HEK293T (cell line): ENCODE measurements around the gene VWA1.
"Not testable (repeated sequence)": the region's sequence is repeated elsewhere in the genome, so short reads cannot be mapped to it uniquely, and the experiment has no call there.

Source experiments
- CTCF ChIA-PET: fragments of 350-600 bp; formaldehyde crosslinking; extraction: SDS; loops from one replicate; lab custom pipeline; 2021; ENCODE audit warnings: antibody characterized with exemption, inconsistent platforms; lab: Yijun Ruan, JAX
- POLR2A ChIA-PET: fragments of 350-600 bp; formaldehyde crosslinking; extraction: SDS; loops from one replicate; lab custom pipeline; 2020; ENCODE audit warnings: antibody characterized with exemption, inconsistent platforms; lab: Yijun Ruan, JAX
- DNase-seq: peaks from one replicate; pipeline ENCODE4 v3.0.0; 2012; ENCODE audit warnings: mixed read lengths; ENCODE audit errors: extremely low spot score
- ARNT ChIP-seq: fragments of 450-650 bp; IDR thresholded peaks from 2 replicates; pipeline ENCODE4 v1.6.1; 2017; ENCODE audit warnings: mild to moderate bottlenecking
- BHLHE40 ChIP-seq: fragments of 450-650 bp; IDR thresholded peaks from 2 replicates; pipeline ENCODE4 v1.6.1; 2016; ENCODE audit warnings: mild to moderate bottlenecking, moderate library complexity, borderline replicate concordance
- CTBP1 ChIP-seq: fragments of 450-650 bp; IDR thresholded peaks from 2 replicates; pipeline ENCODE4 v1.6.1; 2016; ENCODE audit warnings: borderline replicate concordance
- ELF4 ChIP-seq: fragments of 450-650 bp; IDR thresholded peaks from 2 replicates; pipeline ENCODE4 v1.6.1; 2017; ENCODE audit warnings: antibody characterized with exemption
- FOXA1 ChIP-seq: fragments of 450-650 bp; IDR thresholded peaks from 2 replicates; pipeline ENCODE4 v1.6.1; 2016; ENCODE audit warnings: mild to moderate bottlenecking
- FOXK2 ChIP-seq: fragments of 450-650 bp; IDR thresholded peaks from 2 replicates; pipeline ENCODE4 v1.6.1; 2016; ENCODE audit warnings: mild to moderate bottlenecking
- FOXM1 ChIP-seq: fragments of 450-650 bp; IDR thresholded peaks from 2 replicates; pipeline ENCODE4 v1.6.1; 2017; ENCODE audit warnings: mild to moderate bottlenecking, borderline replicate concordance
- HDGF ChIP-seq: fragments of 450-650 bp; IDR thresholded peaks from 2 replicates; pipeline ENCODE4 v1.6.1; 2017; ENCODE audit warnings: antibody characterized with exemption, borderline replicate concordance
- L3MBTL2 ChIP-seq: fragments of 450-650 bp; conservative IDR thresholded peaks from 2 replicates; pipeline ENCODE4 v1.6.1; 2016; ENCODE audit warnings: mild to moderate bottlenecking
- LEF1 ChIP-seq: fragments of 450-650 bp; IDR thresholded peaks from 2 replicates; pipeline ENCODE4 v1.6.1; 2017; ENCODE audit warnings: mild to moderate bottlenecking, borderline replicate concordance
- NFRKB ChIP-seq: fragments of 450-650 bp; IDR thresholded peaks from 2 replicates; pipeline ENCODE4 v1.6.1; 2016; ENCODE audit warnings: mild to moderate bottlenecking, moderate library complexity
- SP1 ChIP-seq: fragments of 450-650 bp; IDR thresholded peaks from 2 replicates; pipeline ENCODE4 v1.6.1; 2017
- SUZ12 ChIP-seq: fragments of 450-650 bp; IDR thresholded peaks from 2 replicates; pipeline ENCODE4 v1.6.1; 2016; ENCODE audit warnings: mild to moderate bottlenecking
- TARDBP ChIP-seq: fragments of 450-650 bp; IDR thresholded peaks from 2 replicates; pipeline ENCODE4 v1.6.1; 2016
- ZNF384 ChIP-seq: fragments of 450-650 bp; IDR thresholded peaks from 2 replicates; pipeline ENCODE4 v1.6.1; 2016
- TF ChIP-seq, protein P1 (sequence below): fragments of 450-650 bp; IDR thresholded peaks from 2 replicates; pipeline ENCODE4 v1.6.1; 2016

Gene VWA1

DNA sequence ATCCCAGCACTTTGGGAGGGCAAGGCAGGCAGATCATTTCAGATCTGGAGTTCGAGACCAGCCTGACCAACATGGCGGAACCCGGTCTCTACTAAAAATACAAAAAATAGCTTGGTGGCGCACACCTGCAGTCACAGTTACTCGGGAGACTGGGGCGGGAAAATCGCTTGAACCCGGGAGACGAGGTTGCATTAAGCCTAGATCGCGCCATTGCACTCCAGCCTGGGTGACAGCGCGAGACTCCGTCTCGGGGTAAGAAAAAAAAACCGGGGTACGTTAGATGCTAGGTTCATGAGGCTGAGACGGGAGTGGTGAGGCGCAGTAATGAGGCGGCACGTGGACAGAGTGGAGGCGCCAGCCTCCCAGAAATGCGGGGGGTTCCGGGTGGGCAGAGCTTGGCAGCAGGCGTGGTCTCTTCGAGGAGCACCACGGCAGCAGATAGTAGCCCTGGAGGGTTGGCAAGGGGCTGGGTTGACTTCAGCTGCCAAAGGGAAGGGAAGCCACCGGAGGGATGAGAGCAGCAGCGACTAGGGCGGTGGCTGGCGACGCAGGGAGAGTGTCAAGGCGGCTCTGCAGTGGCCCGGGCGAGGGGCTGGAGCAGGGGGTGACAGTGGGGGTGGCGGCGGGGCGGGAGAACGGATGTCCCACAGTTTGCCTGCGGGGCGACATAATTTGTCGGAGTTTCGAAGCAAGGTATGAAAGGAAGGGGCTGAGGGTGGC lies 29.2 kb upstream of the VWA1 start:
- ChIA-PET POLR2A (interaction anchor here (0.9 to 2.1 kb wide), 5 partner anchors 9 to 31 kb away, joined by 4 to 15 read pairs (median 6); partner anchors contain the start of gene AURKAIP1), CTCF (no interaction called here)
- DNase-seq = no peak
- no peak for TF ChIP-seq CTBP1
- TF ChIP-seq, protein P1, sequence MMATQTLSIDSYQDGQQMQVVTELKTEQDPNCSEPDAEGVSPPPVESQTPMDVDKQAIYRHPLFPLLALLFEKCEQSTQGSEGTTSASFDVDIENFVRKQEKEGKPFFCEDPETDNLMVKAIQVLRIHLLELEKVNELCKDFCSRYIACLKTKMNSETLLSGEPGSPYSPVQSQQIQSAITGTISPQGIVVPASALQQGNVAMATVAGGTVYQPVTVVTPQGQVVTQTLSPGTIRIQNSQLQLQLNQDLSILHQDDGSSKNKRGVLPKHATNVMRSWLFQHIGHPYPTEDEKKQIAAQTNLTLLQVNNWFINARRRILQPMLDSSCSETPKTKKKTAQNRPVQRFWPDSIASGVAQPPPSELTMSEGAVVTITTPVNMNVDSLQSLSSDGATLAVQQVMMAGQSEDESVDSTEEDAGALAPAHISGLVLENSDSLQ = no peak
- no peak for TF ChIP-seq FOXK2
- TF ChIP-seq BHLHE40 = no peak
- no peak for TF ChIP-seq TARDBP

GRCh38 chr1:1406821-1407635 lies 28.5 kb upstream of the VWA1 start, which contains the start of gene MRPL20:
MRPL20 (minus strand) TSS chr1:1407293; CDS start chr1:1407217, 76 bp downstream.
- DNase-seq = peak; percentile 93
- POLR2A ChIA-PET = interaction anchor here (0.6 to 2.1 kb wide), 17 partner anchors 8 to 102 kb away, joined by 3 to 15 read pairs (median 6); partner anchors contain the start of genes ANKRD65, ATAD3C, AURKAIP1 and CCNL2
- CTCF ChIA-PET = interaction anchor here (0.6 kb wide), 1 partner anchor 35 kb away, joined by 3 read pairs; no protein-coding TSS in a partner anchor
- TF ChIP-seq ARNT (0 out of 2 replicates have a peak, but pooled peaks have one; percentile 13), NFRKB (no peak), SP1 (no peak), L3MBTL2 (no peak), HDGF (no peak), FOXM1 (no peak), LEF1 (peak; percentile 42; the same call in 1 of the 2 replicates), ELF4 (peak; percentile 91)
- TF ChIP-seq, protein P1 = peak; percentile 58; the same call in 1 of the 2 replicates

GRCh38 chr1:1407636-1408318 lies 27.7 kb upstream of the VWA1 start:
- ChIA-PET POLR2A (interaction anchor here (0.6 to 2.1 kb wide), 18 partner anchors 8 to 102 kb away, joined by 3 to 15 read pairs (median 6); partner anchors contain the start of genes ANKRD65, ATAD3C, AURKAIP1 and CCNL2), CTCF (interaction anchor here (0.6 kb wide), 1 partner anchor 36 kb away, joined by 3 read pairs; no protein-coding TSS in a partner anchor)
- DNase-seq = no peak
- TF ChIP-seq, protein P1 = no peak
- no peak for TF ChIP-seq FOXK2

DNA sequence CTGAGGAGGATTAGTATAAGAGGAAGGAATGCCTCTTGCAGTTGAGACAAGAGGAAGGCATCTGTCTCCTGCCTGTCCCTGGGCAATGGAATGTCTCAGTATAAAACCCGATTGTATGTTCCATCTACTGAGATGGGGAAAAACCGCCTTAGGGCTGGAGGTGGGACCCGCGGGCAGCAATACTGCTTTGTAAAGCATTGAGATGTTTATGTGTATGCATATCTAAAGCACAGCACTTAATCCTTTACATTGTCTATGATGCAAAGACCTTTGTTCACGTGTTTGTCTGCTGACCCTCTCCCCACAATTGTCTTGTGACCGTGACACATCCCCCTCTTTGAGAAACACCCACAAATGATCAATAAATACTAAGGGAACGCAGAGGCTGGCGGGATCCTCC lies 25.3 kb upstream of the VWA1 start:
- POLR2A ChIA-PET = interaction anchor here (1.2 kb wide), 1 partner anchor 11 kb away, joined by 3 read pairs; the partner anchor contains the start of gene CCNL2
- DNase-seq, CTCF ChIA-PET: not testable (repeated sequence)

DNA sequence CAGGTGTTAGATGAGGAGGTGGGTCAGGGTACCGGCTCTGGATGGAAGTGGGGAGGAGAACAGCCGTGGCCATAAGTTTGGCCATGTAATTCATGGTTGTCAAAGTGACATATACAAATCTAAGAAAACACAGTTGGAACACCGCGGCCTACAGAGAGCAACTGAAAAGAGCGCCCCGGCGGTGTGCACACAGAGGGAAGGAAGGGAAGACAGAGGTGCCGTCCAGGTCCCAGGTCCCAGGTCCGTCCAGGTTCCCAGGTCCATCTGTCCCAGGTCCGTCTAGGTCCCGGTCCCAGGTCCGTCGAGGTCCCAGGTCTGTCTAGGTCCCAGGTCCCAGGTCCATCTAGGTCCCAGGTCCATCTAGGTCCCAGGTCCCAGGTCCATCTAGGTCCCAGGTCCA lies 23.9 kb upstream of the VWA1 start:
- no peak for DNase-seq
- POLR2A ChIA-PET = interaction anchor here (0.8 kb wide), 1 partner anchor 13 kb away, joined by 3 read pairs; no protein-coding TSS in a partner anchor

GRCh38 chr1:1412311-1412902 lies 23.1 kb upstream of the VWA1 start:
- DNase-seq, CTCF ChIA-PET: not testable (repeated sequence)
- POLR2A ChIA-PET = interaction anchor here (0.8 kb wide), 1 partner anchor 12 kb away, joined by 3 read pairs; no protein-coding TSS in a partner anchor

More for the DNA sequence above, 23.9 kb upstream of the VWA1 start:
- CTCF ChIA-PET = no interaction called here
- TF ChIP-seq SUZ12 (no peak), L3MBTL2 (no peak), BHLHE40 (no peak), FOXM1 (no peak), ZNF384 (no peak), TARDBP (no peak), SP1 (no peak), ARNT (no peak), NFRKB (no peak), ELF4 (no peak), FOXA1 (no peak)
- TF ChIP-seq, protein P1 = no peak
